GM19035 (cell line): Measurements from ENCODE around the gene HOXB6.

Source experiments
- ATAC-seq: cut with Tn5 transposase; IDR thresholded peaks from one replicate; pipeline ENCODE4 v1.9.1; 2021; ENCODE audit not compliant: unreplicated experiment

The HOXB6 gene

GRCh38 chr17:48604770-48605329 is at the start of gene HOXB6:
TSS of gene HOXB6 (minus strand) at chr17:48604986. CDS start at chr17:48598150, 6,836 bp downstream.
- no peak for ATAC-seq

GRCh38 chr17:48649741-48650140 is 45.0 kb upstream of the HOXB6 start:
- no peak for ATAC-seq

- no peak for ATAC-seq
Measured at GRCh38 chr17:48647963-48648245, 43.1 kb upstream of the HOXB6 start.

GRCh38 chr17:48647103-48647962 is 42.5 kb upstream of the HOXB6 start:
- ATAC-seq: no peak

- ATAC-seq: no peak
Measured at GRCh38 chr17:48646183-48647102, 41.7 kb upstream of the HOXB6 start.

GRCh38 chr17:48645639-48646182 is 40.9 kb upstream of the HOXB6 start:
- ATAC-seq: no peak

- no peak for ATAC-seq
Measured at GRCh38 chr17:48644910-48645557, 40.2 kb upstream of the HOXB6 start.

GRCh38 chr17:48644159-48644558 is 39.4 kb upstream of the HOXB6 start:
- ATAC-seq: no peak

GRCh38 chr17:48643697-48644012 is 38.9 kb upstream of the HOXB6 start:
- no peak for ATAC-seq

- ATAC-seq: no peak
Measured at GRCh38 chr17:48642843-48643696, 38.3 kb upstream of the HOXB6 start.

- ATAC-seq: no peak
Measured at GRCh38 chr17:48642059-48642842, 37.5 kb upstream of the HOXB6 start.

- ATAC-seq: no peak
Measured at GRCh38 chr17:48641541-48642058, 36.8 kb upstream of the HOXB6 start.

- no peak for ATAC-seq
Measured at GRCh38 chr17:48640858-48641180, 36.0 kb upstream of the HOXB6 start.

GRCh38 chr17:48639982-48640857 is 35.4 kb upstream of the HOXB6 start:
- ATAC-seq: no peak

GRCh38 chr17:48639136-48639535 is 34.4 kb upstream of the HOXB6 start:
- no peak for ATAC-seq

GRCh38 chr17:48637323-48638260 is 32.8 kb upstream of the HOXB6 start:
- no peak for ATAC-seq
